ENCODE results near the gene SEPTIN1.

DNA sequence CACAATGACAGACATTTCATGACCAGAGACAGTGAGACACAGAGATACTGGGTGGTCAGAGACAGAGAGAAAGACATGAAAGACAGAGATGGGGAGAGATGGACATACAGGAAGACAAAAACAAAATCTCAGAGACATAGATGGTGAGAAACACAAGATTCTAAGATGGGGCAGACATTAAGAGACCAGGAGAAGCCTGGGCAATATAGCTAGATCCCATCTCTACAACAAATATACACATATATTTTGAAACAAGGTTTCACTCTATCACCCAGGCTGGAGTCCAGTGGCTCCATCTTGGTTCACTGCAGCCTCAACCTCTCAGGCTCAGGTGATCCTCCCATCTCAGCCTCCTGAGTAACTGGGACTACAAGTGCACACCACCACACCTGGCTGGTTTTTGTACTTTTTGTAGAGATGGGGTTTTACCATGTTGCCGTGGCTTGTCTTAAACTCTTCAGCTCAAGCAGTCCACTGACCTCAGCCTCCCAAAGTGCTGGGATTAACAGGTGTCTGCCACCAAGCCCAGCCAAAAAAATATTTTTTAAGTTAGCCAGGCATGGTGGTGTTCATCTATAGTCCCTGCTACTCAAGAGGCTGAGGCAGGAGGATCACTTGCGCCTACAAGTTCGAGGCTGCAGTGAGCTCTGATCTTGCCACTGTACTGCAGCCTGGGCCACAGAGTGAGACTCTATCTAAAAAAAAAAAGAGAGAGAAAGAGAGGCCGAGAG, 2.1 kb downstream of the SEPTIN1 start:
- TF ChIP-seq POLR2A (IDR thresholded peaks at IDR 0.05; ENCODE audit: low read length) (no peak), GATA1 (IDR thresholded peaks at IDR 0.05; ENCODE audit: low read depth, low read length) (no peak)

Data from erythroblast (primary cell).